ENCODE measurements around the gene THRB.

DNA sequence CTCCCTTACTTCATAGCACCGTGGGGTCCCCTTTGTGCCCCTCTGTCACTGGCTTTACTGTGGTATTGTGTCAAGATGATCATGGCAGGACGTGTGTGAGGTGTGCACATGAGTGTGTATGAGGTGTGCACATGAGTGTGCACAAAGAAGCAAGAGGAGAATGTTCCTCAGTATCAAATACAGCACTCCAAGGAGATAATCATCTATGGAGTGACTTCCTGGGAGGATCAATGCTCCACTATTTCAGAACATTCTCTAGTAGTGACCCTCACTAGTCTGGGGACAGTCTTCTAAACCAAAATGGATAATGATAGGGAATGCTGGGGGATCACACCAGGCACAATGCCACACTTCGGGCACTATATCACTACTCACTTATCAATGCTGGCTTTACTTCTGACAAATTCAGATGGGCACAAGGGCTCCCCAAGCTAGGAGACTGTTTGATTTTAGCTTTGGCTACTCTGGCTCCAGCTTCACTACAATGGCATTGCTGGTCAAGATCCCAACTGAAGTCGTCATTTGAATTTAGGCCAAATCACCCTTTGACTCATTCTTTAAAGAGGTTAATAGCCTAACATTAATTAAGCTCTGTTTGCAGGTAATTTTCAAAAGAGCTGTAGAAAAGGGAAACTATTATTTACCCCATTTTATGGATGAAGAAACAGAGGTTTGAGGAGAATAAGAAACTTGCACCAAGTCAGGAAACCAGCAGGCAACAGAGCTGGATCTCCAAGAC lies 124.1 kb downstream of the THRB start:
- TF ChIP-seq YY1 (IDR thresholded peaks at IDR 0.05; ENCODE audit: insufficient read depth, insufficient read length) (no peak), ZNF274 (IDR thresholded peaks at IDR 0.05; ENCODE audit: low read depth, low read length) (no peak), SUZ12 (IDR thresholded peaks at IDR 0.05; ENCODE audit: extremely low read depth, insufficient read depth, insufficient read length) (no peak)

Measured in NT2/D1 (cell line).